ENCODE data around the gene ETNPPL.

DNA sequence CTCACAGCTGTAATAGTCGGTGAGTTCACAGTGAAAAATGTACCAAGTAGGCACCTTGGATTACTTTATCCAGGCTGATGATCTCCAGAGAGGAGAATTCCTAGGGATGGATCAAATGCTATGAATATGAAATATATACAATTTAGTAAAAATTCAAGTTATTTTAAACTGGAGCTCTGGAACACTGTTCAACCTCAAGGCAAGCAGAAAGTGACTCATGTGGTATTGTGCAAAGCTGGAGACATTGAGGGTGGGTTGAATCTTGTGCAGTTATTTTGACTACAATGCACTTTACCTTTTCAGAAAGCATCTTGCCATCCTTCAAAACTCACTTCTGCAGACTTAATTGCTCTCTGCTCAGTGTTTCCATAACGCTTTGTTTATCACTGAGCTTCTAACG is 69.0 kb downstream of the ETNPPL start:
- no peak for TF ChIP-seq GATA2 (IDR thresholded peaks at IDR 0.05; ENCODE audit: low read depth, low read length)
- no peak for TF ChIP-seq GATA3 (IDR thresholded peaks at IDR 0.05; ENCODE audit: low read depth, low read length)
